HCT116 (cell line): ENCODE measurements around the gene ALDH4A1.

ENCODE experiments used
- CEBPB ChIP-seq: IDR thresholded peaks from 2 replicates; pipeline ENCODE4 v1.6.1; 2012; ENCODE audit warnings: low read depth
- POLR2A ChIP-seq: IDR thresholded peaks from 2 replicates; pipeline ENCODE4 v1.7.0; 2011; ENCODE audit warnings: borderline replicate concordance; ENCODE audit not compliant: insufficient read depth, insufficient read length; ENCODE audit errors: extremely low read depth
- POLR2AphosphoS5 ChIP-seq: IDR thresholded peaks from 2 replicates; pipeline ENCODE4 v1.6.1; 2011; ENCODE audit warnings: mild to moderate bottlenecking, low read depth, low read length, moderate library complexity
- SIN3A ChIP-seq: IDR thresholded peaks from 2 replicates; pipeline ENCODE4 v1.6.1; 2012; ENCODE audit warnings: low read depth
- YY1 ChIP-seq: IDR thresholded peaks from 2 replicates; pipeline ENCODE4 v1.6.1; 2011; ENCODE audit warnings: low read length, low read depth, moderate library complexity, mild to moderate bottlenecking; ENCODE audit not compliant: insufficient replicate concordance; ENCODE audit errors: extremely low read depth
- TF ChIP-seq, protein P1 (sequence below), 3 experiments: fragments of 200-600 bp in 1 of 3; sonication (generic) in 1 of 3; IDR thresholded peaks in 2 of 3; conservative IDR thresholded peaks in 1 of 3; 2 replicates each; pipeline ENCODE4 v1.5.1; 2012 to 2017; ENCODE audit warnings: low read depth in 2 of 3, low read length in 2 of 3, antibody characterized with exemption in 1 of 3, borderline replicate concordance in 1 of 3, control low read depth in 1 of 3, mild to moderate bottlenecking in 1 of 3, mixed read lengths in 1 of 3, mixed run types in 1 of 3, moderate library complexity in 1 of 3; ENCODE audit not compliant: insufficient read depth in 1 of 3
- TF ChIP-seq, protein P2 (sequence below): IDR thresholded peaks from 2 replicates; pipeline ENCODE4 v1.6.1; 2012
- TF ChIP-seq, protein P3 (sequence below): IDR thresholded peaks from 2 replicates; pipeline ENCODE4 v1.6.1; 2012
- TF ChIP-seq, protein P4 (sequence below): IDR thresholded peaks from 2 replicates; pipeline ENCODE4 v1.6.1; 2011; ENCODE audit warnings: mild to moderate bottlenecking, low read length, moderate library complexity; ENCODE audit not compliant: insufficient replicate concordance; ENCODE audit errors: extremely low read depth

DNA sequence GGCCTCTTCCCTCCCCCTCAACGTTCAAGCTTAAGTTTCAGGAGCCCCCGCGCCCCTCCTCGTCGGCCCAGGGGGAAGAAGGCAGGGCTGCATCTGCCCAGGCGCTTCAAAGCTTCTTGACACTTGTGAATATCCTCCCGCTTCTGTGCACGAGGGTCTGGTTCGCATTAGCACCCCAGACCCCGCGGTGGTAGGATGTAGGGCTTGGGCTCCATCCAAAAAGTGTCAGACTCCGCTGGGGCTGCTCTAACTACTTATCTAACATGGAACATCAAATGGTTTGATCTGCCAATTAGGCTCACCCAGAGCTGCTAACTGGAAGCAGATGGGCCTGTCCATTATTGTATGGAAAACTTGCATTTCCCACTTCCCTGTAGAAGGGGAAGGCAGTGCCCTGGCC is 71.8 kb downstream of the ALDH4A1 start:
- TF ChIP-seq, protein P1, sequence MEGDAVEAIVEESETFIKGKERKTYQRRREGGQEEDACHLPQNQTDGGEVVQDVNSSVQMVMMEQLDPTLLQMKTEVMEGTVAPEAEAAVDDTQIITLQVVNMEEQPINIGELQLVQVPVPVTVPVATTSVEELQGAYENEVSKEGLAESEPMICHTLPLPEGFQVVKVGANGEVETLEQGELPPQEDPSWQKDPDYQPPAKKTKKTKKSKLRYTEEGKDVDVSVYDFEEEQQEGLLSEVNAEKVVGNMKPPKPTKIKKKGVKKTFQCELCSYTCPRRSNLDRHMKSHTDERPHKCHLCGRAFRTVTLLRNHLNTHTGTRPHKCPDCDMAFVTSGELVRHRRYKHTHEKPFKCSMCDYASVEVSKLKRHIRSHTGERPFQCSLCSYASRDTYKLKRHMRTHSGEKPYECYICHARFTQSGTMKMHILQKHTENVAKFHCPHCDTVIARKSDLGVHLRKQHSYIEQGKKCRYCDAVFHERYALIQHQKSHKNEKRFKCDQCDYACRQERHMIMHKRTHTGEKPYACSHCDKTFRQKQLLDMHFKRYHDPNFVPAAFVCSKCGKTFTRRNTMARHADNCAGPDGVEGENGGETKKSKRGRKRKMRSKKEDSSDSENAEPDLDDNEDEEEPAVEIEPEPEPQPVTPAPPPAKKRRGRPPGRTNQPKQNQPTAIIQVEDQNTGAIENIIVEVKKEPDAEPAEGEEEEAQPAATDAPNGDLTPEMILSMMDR (IDR thresholded peaks at IDR 0.05 in 2 of 3, conservative IDR thresholded peaks at IDR 0.05 in 1 of 3; ENCODE audit: borderline replicate concordance in 1 of 3, insufficient read depth in 1 of 3, low read depth in 2 of 3, low read length in 2 of 3), result no peak
- TF ChIP-seq, protein P2, sequence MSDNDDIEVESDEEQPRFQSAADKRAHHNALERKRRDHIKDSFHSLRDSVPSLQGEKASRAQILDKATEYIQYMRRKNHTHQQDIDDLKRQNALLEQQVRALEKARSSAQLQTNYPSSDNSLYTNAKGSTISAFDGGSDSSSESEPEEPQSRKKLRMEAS, result no peak
- TF ChIP-seq POLR2AphosphoS5, result no peak
- TF ChIP-seq, protein P3, sequence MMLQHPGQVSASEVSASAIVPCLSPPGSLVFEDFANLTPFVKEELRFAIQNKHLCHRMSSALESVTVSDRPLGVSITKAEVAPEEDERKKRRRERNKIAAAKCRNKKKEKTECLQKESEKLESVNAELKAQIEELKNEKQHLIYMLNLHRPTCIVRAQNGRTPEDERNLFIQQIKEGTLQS, result no peak
- no peak for TF ChIP-seq YY1
- TF ChIP-seq CEBPB, result no peak
- no peak for TF ChIP-seq SIN3A
- TF ChIP-seq, protein P4, sequence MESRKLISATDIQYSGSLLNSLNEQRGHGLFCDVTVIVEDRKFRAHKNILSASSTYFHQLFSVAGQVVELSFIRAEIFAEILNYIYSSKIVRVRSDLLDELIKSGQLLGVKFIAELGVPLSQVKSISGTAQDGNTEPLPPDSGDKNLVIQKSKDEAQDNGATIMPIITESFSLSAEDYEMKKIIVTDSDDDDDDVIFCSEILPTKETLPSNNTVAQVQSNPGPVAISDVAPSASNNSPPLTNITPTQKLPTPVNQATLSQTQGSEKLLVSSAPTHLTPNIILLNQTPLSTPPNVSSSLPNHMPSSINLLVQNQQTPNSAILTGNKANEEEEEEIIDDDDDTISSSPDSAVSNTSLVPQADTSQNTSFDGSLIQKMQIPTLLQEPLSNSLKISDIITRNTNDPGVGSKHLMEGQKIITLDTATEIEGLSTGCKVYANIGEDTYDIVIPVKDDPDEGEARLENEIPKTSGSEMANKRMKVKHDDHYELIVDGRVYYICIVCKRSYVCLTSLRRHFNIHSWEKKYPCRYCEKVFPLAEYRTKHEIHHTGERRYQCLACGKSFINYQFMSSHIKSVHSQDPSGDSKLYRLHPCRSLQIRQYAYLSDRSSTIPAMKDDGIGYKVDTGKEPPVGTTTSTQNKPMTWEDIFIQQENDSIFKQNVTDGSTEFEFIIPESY, result no peak
- no peak for TF ChIP-seq POLR2A
